C4-2B (cell line): Measurements from ENCODE around the gene CD200R1L.

ENCODE experiments used
- H3K27ac ChIP-seq: fragments of 450-650 bp; 2 replicates; pipeline ENCODE4 v1.5.1; 2017
- CTCF ChIP-seq: fragments of 450-650 bp; conservative IDR thresholded peaks from 2 replicates; pipeline ENCODE4 v1.5.1; 2017; ENCODE audit warnings: mild to moderate bottlenecking
- ZFX ChIP-seq: fragments of 450-650 bp; IDR thresholded peaks from 2 replicates; pipeline ENCODE4 v1.6.1; 2017

Gene CD200R1L, protein sequence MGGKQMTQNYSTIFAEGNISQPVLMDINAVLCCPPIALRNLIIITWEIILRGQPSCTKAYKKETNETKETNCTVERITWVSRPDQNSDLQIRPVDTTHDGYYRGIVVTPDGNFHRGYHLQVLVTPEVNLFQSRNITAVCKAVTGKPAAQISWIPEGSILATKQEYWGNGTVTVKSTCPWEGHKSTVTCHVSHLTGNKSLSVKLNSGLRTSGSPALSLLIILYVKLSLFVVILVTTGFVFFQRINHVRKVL

DNA sequence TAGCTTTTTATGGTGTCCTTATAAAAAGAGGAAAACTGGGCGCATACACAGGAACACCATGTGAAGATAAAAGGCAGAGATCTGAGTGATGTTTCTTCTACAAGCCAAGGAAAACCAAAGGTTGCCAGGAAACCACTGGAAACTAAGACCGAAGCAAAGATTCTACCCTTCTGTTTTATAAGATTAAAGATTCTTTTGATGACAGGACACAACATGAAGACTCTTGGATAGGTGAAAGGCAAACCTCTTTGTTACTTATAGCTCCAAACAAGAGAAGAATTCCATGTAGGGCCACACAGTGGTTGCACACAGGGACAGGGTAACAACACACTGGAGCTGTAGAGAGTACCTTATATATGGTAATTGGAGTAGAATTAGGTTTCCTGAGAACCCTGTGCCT lies at the start of gene CD200R1L:
TSS of gene CD200R1L (minus strand) at position 101 of the 400 bp plus-strand sequence. CDS start 17,497 bp downstream, outside the sequence.
- no peak within 1 kb of the TSS for H3K27ac ChIP-seq
- no peak for TF ChIP-seq ZFX
- no peak for TF ChIP-seq CTCF

DNA sequence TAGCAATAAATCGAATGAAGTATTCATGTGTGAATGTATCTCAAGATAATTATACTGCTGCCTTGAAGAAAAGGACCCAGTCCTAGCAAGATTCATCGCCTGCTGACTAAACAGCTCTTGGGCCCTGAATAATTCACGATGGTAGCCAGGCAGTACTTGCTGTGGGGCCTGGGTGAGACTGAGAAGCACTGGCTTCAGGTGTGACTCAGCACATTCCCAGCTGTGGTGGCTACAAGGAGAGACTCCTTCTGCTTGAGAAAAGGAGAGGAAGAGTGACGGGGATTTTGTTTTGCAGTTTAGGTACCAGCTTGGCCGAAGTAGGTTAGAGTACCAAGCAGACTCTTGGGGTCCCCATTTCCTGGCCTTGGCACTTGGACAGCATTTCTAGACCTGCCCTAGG lies 47.6 kb upstream of the CD200R1L start:
- TF ChIP-seq ZFX (no peak), CTCF (no peak)
- no peak overlapping the region for H3K27ac ChIP-seq

DNA sequence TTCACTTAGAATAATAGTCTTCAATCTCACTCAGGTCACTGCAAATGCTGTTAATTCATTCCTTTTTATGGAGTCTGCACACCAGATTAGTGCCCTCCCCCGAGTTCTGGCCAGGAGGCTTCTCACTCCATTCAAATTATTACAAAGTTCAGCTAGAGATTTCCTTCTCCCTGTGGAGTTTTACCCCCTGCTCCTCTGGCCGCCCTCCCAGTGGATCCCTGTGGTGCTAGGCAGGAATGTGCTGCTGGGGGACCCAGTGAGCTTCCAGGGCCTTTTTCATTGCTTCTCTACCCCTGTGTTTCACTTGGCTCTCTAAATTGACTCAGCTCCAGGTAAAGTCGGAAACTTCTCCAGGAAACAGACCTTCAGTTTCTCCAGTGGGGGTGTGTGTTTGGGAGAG lies 42.7 kb upstream of the CD200R1L start:
- TF ChIP-seq ZFX (no peak), CTCF (no peak)

GRCh38 chr3:112888381-112889085 lies 41.9 kb upstream of the CD200R1L start:
- no peak for TF ChIP-seq CTCF
- no peak for TF ChIP-seq ZFX
- H3K27ac ChIP-seq = no peak overlapping the region

More for the DNA sequence above, 42.7 kb upstream of the CD200R1L start:
- no peak overlapping the region for H3K27ac ChIP-seq

- TF ChIP-seq CTCF (no peak), ZFX (no peak)
- H3K27ac ChIP-seq = no peak overlapping the region
Measured at GRCh38 chr3:112884678-112885290, 38.1 kb upstream of the CD200R1L start.

- TF ChIP-seq ZFX = no peak
- TF ChIP-seq CTCF = no peak
- H3K27ac ChIP-seq = no peak overlapping the region
Measured at GRCh38 chr3:112881891-112882290, 35.2 kb upstream of the CD200R1L start.

- H3K27ac ChIP-seq = no peak overlapping the region
- TF ChIP-seq ZFX = no peak
- no peak for TF ChIP-seq CTCF
Measured at GRCh38 chr3:112875561-112875960, 28.9 kb upstream of the CD200R1L start.
